ENCODE measurements around the gene TET3.
"Not testable (repeated sequence)": the region's sequence is repeated elsewhere in the genome, so short reads cannot be mapped to it uniquely, and the experiment has no call there.

TET3 gene

GRCh38 chr2:73984203-73984921 lies at the start of gene TET3:
TSS of gene TET3 (plus strand) at chr2:73984910. CDS start at chr2:73986404, 1,494 bp downstream.
- DNase-seq (ENCODE audit: low read depth) = no peak

DNA sequence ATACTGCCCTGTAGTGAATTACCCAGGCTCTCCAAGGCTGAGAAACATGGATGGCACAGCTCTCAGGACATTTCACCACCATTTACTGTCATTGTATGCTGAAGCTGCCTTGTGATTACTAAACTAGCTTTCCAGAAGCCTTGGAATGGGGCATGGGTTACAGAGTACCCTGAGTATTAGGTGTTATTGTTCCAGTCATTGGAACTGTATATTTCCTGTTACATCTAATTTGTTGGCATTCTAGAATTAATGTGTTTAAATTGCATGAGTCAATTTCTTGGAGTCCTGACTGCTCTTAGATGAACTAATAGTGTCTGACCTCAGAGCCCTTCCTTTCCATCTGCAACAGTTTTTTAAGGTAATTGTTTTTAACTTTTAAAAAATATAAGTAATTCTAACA lies 49.1 kb upstream of the TET3 start:
- DNase-seq (ENCODE audit: low read depth) = no peak

DNA sequence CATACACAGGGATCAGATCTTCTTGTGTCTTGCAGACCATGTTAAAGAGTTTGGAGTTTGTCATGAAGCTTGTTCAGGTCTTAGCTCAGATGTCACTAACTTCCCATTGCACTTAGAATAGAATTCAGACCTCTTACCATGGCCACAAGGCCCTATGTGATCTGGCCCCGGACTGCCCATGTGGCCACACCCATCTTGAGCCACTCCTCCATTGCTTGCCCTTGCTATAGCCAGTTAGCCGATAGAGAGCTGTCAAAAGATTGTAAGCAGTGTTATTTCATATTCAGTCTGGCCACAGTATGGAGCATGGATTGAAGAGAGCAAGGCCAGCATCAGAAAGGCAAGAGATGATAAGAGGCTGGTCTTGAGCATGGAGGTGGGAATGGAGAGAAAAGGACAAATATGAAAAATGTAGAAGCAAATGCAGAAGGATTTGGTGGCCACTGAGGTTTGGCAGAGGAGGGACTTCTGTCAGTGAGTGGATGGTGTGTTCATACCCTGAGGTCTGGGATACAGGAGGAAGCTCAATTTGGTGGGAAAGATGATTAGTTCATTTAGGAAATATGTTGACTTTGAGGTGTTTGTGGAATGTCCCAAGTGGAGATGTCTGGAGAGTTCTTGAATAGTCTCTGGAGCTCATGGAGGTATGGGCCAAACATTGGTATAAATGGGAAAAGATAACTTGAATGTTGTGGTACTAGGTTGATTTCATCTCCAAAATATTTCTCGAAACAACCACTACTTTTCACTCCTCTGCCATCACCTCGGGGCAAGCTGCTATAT lies 47.4 kb upstream of the TET3 start:
- DNase-seq (ENCODE audit: low read depth) = no peak

DNA sequence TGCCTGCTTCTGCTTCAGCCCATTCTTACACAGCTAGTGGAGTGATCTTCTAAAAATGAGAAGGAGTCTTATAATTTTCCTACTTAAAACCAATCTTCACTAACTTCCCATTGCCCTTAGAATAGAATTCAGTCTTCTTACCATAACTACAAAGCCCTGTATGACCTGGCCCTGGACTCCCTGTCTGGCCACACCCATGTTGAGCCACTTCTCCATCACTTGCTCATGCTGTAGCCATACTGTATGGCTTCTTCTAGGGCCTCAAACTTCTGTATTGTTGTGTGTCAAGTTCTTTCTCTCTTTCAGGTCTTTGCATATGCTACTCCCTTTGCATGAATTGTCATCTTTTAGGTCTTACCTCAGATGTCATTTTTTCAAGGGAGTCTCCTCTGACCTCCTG lies 46.8 kb upstream of the TET3 start:
- DNase-seq (ENCODE audit: low read depth) = no peak

DNA sequence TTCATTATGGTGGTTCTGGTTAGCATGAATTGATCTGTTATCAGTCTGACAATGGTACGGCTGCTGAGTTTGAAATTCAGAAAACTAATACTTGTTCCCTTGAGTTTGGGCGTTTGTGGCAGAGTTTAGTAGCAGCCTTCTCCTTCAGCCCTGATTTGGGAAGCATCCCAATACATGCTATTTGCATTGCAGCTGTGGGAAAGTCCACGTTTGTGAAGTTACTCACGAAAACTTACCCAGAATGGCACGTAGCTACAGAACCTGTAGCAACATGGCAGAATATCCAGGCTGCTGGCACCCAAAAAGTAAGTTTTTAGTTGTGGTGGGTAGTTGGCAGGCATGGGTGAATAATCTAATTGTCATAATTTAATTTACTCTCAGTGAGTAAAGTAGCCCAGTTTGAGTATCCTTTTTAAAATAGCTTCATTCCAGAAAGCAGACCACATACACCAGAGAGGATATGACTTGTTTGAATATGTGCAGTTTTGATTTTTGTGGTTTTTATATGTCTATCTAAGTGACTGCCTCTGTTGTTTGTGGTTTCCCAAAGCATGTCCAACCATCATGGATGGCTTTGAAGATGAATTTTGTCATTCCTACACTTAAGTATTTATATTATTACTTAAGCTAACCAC lies 45.9 kb upstream of the TET3 start:
- DNase-seq (ENCODE audit: low read depth) = no peak

DNA sequence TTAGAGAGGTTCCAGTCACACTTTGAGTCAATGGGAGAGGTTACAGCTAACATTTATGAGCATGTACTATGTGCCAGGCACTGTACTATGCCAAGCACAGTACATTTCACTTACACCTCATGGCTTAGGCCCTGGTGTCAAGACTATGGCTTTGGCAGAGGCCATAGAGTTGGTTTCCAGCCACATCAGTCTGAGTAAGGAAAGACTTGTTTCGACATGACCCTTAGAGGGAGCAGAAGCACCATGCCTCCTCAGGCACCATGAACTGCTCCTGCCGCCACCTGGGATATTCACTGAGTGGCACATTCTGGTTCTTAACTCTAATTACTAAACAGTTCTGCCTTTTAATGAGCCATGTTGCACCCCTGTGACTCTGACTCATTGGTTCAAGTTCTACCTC lies 45.3 kb upstream of the TET3 start:
- peak; percentile 12 for DNase-seq (ENCODE audit: low read depth)

DNA sequence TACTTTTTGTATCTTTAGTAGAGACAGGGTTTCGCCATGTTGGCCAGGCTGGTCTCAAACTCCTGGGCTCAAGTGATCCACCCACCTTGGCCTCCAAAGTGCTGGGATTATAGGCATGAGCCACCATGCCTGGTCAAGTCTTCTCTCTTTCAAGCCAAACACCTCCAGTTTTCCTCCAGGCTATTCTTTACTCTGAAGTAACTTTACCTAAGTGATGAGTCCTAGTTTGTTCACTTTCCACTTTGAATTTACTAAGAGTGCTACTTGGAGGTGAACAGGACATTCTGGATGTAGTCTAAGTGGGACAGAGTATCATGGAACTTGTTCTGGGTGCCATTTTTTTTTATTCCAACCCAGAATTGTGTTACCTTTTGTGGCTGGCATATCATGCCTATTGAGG lies 44.6 kb upstream of the TET3 start:
- DNase-seq (ENCODE audit: low read depth) = not testable (repeated sequence)

GRCh38 chr2:73942664-73943063 lies 42.0 kb upstream of the TET3 start:
- DNase-seq (ENCODE audit: low read depth) = no peak

DNA sequence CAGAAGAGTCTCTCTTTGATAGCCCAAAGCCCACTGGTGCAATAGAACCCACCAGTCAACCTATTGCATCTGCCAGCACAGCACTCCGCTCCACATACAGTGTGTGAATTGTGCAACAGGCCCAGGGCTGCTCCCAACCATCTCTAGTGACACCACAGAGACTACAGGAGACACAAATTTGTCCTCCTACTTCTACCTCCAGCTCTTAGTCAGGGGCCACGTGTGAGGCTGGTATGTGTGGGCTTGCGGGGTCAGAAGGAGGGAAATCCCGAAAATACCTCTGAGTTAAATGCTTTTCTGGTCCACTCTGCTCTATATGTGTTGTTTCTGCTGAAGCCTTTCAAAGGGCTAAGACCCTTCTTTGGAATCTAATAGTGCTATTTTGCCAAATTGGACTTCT lies 40.0 kb upstream of the TET3 start:
- DNase-seq (ENCODE audit: low read depth) = no peak

DNA sequence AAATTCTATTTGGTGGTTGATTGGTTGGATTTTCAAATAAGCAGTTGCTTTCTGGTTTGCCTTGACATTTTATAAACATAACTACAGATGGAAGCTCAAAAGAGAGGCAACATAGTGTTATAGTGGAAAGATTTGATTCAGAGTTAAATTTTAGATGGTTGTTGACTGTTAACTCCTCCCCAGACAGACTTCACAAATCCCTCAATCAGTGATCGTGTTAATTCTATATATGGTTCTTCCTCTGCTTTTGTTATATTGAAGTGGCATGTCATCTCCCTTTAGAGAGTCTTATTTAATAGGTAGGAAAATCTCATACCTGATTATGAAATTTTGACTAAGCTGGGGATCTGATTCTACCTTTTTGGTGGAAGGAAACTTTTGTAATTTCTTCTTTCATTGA lies 38.5 kb upstream of the TET3 start:
- DNase-seq (ENCODE audit: low read depth) = no peak

DNA sequence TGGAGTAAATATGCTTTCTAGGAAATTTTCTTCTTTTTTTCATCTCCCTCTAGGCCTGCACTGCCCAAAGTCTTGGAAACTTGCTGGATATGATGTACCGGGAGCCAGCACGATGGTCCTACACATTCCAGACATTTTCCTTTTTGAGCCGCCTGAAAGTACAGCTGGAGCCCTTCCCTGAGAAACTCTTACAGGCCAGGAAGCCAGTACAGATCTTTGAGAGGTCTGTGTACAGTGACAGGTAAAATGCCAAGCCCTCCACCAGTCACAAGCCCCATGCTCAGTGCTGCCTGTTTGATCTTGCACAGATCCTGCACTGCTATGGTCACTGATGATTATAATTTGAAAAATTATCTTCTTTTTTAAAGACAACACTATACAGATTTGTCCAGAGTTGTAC lies 38.0 kb upstream of the TET3 start:
- no peak for DNase-seq (ENCODE audit: low read depth)

DNA sequence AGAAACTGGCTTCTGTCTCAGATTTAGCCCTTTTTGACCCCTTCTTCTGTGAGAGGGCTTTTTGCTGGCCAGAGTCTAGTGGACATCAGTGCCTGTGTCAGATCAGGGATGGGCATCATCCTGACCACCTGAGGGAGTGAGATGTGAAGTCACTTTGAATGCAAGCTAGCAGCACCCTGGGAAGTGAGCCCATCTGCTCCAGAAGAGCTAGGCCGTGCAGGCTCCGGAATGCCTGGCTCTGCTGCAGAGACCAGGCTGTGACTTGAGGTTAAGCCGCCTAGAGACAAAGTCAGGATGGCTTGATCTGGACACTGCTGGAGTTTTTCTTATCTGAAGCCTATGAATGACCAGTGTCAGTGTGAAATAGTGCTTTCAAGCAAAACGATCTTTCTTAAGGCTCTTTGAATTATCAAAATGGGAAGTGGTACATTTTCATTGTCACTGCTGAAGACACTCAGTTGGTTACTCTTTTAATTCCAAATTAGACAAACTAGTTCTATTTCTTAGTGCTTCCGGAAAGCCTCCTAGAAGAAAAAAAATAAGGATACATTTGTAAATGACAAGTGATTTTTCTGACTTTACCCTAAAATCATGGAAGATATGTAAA lies 37.2 kb upstream of the TET3 start:
- DNase-seq (ENCODE audit: low read depth) = no peak

GRCh38 chr2:73949802-73950201 lies 34.9 kb upstream of the TET3 start:
- DNase-seq (ENCODE audit: low read depth) = no peak

- DNase-seq (ENCODE audit: low read depth) = no peak
Observed at GRCh38 chr2:73952499-73953446, 31.9 kb upstream of the TET3 start.

DNA sequence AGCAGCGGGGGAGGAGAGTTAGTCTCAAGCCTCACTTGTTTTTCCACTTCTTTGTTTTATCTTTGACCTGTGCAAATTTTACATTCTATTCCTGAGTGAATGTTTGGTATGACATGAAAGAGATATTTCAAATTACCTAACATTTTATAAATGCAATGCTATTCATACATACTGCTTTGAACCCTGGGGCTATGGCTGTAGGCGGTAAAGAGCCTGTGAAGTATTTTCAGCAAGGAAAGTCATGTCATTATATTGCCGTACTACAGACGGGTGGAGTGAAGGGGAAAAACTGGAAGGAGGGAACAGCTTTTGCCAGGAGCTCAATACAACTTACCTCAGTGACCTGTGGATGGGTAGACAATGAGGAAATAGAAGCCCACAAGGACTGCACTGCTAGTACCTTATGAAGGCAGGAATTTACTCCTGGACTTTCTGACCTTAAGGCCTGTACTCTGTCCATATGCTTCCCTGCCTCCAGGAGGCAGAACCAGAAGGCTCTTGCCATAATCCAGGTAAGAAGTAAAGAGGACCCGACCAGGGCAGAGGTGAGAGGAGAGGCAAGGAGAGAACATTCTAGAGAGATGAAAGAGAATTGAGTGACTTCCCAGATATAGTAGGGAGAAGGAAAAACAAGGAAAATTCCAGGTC lies 28.4 kb upstream of the TET3 start:
- DNase-seq (ENCODE audit: low read depth) = no peak

- no peak for DNase-seq (ENCODE audit: low read depth)
Observed at GRCh38 chr2:73961274-73961673, 23.4 kb upstream of the TET3 start.

GRCh38 chr2:73961823-73962615 lies 22.7 kb upstream of the TET3 start:
- DNase-seq (ENCODE audit: low read depth) = no peak

- no peak for DNase-seq (ENCODE audit: low read depth)
Observed at GRCh38 chr2:73962798-73963197, 21.9 kb upstream of the TET3 start.

DNA sequence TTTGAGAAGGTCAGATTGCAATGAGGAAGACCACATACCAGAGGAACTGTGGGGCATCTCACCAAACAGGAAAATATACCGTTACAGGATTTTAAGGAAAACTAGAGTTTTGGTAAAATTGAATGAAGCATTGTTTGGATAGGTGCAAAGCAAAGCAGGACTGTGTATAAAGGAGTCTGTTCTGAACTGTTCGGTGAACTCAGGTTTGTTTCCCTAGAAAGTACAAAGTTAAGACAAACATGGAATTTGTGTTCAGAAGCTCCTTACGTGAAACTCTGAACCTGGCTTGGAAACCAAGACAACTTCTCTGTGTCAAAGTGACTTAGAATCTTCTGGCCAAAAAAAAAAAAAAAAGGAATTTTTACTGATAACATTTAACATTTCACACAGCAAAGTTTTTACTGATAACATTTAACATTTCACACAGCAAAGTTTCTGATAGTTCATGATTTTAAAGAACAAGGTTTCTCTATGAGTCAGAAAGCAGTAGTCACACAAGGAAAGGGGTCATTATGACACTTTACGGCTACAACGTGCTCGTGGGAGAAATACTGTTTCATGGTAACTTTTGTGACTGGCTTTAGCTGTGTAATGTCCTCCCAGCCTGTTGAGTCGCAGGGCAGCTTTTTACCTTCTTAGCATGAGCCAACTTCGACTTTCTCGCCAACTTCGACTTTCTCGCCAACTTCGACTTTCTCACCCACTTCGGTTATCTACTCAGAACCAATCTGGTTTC lies 21.2 kb upstream of the TET3 start:
- DNase-seq (ENCODE audit: low read depth) = no peak

GRCh38 chr2:73964223-73964622 lies 20.5 kb upstream of the TET3 start:
- no peak for DNase-seq (ENCODE audit: low read depth)
